ENCODE results near the gene RNF133.
"Not testable (repeated sequence)": the region's sequence is repeated elsewhere in the genome, so short reads cannot be mapped to it uniquely, and the experiment has no call there.

RNF133 gene

DNA sequence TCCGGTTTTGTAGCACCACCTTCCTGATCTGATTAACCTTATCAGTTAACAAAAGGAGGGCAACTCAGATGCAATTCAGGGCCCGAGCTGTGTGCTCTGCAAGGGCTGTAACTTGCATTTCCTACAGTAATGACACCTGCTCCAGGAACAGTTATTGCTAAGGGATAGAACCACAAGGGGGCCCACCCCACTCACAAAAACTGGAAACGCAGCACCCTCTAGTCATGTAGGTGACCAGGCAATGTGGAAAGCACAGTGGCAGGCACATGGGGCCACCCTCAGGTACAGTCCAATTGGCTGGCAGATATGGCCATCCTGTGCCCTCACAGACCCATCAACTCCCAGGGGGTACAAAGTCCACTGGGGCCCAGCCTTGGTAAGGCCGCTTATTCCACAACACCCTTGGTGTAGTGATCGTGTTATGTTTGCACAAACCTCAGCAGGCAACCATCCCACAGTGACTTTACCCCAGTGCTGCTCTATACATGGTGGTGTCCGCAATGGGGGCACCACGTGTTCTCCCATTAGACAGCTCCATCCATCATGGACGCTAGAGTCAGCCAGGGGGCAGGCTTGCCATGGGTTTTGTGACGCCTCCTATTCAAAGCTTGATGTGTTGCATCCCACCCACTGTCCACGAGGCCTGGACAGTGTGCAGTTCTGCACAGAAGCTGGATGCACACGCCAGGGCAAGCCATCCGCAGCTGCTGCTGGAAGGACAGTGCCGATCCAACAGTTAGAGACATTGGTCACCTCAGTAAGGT lies 9.4 kb downstream of the RNF133 start:
- DNase-seq, result no peak

DNA sequence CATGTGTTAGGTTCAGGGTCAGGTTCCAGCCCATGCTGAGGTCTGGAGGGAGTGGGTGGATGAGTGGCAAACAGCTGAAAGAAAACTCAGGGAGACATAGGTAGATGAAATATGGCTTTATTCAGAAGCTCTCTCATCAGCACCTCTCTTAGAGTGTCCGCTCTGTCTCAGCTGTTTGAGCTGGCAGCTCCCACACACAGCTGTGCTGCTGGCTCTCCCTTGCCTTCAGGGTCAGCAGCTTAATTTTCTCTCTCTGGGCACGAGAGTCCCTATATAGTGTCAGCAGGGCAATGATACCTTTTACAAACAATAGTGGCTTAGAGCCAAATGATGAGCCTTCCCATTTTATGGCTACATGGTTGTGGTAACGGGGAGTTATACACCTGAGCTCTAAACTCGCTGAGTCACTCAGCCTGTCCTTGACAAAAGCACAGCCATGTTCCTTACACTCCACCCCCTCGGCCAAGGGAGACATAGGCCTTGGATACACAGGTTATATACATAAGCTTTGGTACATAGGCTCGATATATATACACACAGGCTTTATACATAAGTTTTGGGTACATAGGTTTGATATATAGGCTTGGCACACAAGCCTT lies 10.4 kb downstream of the RNF133 start:
- no peak for DNase-seq

- DNase-seq, result no peak
Measured at GRCh38 chr7:122686360-122686878, 12.5 kb downstream of the RNF133 start.

GRCh38 chr7:122684504-122684903 lies 14.4 kb downstream of the RNF133 start:
- DNase-seq, result no peak

DNA sequence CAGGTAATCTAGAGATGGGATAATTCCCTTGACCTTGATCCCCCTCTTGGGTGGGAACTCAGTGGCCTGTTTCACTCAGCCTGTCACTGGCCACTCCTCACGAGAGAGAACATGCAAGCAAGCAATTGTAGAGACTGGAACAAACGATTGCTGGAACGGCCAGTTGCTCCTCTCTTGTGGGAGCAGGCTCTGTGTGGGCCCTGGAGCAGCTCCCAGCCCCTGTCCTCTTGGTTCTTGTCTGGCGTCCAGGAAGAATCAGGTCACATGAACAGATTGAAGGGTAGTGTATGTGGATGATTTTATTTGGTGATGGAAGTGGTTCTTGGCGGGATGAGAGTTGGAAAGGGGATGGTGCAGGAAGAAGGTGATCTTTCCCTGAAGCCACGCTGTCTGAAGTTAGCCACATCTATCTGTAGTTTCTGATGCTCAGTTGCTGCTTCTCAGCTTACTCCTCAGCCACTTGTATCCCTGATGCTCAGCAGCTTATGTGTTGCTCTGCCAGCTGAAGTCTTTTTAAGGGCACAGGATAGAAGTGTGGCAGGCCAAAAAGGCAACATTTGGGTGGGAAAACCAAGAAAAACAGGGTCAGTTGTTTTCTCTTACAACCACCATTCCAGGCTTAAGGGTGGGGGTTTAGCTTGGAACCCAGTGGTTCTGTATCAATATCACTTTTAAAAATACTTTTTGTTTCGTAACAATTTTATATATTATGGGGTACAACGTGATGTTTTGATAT lies 15.9 kb downstream of the RNF133 start:
- DNase-seq, result no peak

GRCh38 chr7:122681186-122681585 lies 17.7 kb downstream of the RNF133 start:
- not testable (repeated sequence) for DNase-seq

DNA sequence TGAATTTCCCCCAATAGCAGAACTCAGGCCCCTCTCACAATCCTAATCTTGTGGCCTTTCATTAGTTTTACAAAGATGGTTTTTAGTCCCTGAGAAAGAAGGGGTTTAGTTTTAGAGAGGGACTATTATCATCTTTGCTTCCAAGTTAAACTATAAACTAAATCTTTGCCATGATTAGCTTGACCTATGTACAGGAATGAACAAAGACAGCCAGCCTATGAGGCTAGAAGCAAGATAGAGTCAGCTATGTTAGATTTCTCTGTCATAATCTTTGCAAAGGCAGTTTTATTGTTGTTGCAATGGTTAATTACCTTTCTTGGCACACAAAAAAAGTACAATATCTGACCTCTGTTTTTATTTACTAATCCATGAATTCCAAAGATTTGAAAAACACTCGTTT lies 19.1 kb downstream of the RNF133 start:
- DNase-seq, result no peak

GRCh38 chr7:122679269-122679709 lies 19.6 kb downstream of the RNF133 start:
- not testable (repeated sequence) for DNase-seq

- no peak for DNase-seq
Measured at GRCh38 chr7:122677149-122677548, 21.8 kb downstream of the RNF133 start.

DNA sequence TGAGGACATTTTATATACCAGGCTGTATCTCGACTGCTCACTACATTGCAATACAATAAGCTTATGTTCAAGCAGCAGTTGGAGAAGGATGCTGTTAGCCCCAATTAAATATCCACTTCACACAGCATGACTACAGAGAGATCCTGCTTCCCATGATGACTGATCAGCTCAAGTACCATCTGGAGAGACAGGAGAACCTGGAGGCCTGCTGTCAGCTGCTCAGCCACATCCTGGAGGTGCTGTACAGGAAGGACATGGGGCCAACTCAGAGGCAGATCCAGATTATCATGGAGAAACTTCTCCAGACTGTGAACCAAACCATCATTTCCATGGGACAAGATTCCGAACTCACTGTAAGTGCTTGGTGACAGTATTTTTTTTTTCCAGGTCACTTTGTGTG lies 22.5 kb downstream of the RNF133 start:
- no peak for DNase-seq

DNA sequence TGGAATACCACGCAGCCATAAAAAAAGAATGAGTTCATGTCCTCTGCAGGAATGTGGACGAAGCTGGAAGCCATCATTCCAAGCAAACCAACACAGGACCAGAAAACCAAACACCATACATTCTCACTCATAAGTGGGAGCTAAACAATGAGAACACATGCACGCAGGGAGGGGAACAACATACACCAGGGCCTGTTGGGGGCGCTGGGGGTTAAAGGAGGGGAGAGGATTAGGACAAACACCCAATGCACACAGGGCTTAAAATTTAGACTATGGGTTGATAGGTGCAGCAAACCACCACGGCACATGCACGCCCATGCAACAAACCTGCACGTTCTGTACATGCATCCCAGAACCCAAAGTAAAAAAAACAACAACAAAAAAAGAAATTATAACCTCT lies 23.3 kb downstream of the RNF133 start:
- no peak for DNase-seq

- DNase-seq, result no peak
Measured at GRCh38 chr7:122675011-122675410, 23.9 kb downstream of the RNF133 start.

DNA sequence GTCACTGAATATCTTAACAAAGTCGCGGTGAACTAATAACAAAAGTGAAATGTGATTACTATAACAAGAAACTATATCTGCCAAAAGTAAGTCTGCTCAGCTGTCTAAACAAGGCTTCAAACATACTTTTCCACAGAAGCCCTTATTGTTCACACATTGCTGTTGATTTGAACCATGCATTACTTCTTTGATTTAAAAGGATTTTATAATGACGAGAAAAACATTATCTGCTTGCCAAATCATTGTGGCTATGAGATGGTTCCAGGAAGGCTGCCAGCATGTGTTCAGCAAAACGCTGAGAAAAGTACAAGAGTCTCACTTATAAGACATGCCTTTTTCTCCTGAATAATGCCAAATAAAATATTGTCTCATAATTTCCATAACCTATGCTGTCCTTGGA lies 24.4 kb downstream of the RNF133 start:
- no peak for DNase-seq

DNA sequence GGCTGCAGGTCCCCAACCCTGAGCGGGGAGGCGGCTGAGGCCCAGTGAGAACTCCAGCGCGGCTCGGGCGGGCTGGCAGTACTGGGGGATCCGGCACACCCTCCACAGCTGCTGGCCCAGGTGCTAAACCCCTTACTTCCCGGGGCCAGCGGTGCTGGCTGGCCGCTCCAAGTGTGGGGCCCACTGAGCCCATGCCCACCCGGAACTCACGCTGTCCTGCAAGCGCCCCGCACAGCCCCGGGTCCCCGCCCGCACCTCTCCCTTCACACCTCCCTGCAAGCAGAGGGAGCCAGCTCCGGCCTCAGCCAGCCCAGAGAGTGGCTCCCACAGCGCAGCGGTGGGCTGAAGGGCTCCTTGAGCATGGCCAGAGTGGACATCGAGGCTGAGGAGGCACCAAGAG lies 25.0 kb downstream of the RNF133 start:
- no peak for DNase-seq

GRCh38 chr7:122672536-122672935 lies 26.4 kb downstream of the RNF133 start:
- DNase-seq, result no peak

GRCh38 chr7:122663733-122664132 lies 35.2 kb downstream of the RNF133 start:
- DNase-seq, result no peak

GRCh38 chr7:122658856-122659255 lies 40.1 kb downstream of the RNF133 start:
- DNase-seq, result no peak

DNA sequence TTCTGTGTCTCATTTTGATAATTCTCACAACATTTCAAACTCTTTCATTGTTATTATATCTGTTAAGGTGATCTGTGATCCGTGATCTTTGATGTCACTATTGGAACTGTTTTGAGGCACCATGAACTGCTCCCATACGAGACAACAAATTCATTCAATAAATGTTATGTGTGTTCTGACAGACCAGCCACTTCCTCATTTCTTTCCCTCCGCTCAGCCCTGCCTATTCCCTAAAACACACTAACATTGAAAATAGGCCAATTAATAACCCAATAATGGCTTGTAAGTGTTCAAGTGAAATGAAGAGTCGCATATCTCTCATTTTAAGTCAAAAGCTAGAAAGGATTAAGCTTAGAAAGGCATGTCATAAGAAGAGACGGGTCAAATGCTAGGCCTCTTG lies 45.2 kb downstream of the RNF133 start:
- DNase-seq, result no peak

DNA sequence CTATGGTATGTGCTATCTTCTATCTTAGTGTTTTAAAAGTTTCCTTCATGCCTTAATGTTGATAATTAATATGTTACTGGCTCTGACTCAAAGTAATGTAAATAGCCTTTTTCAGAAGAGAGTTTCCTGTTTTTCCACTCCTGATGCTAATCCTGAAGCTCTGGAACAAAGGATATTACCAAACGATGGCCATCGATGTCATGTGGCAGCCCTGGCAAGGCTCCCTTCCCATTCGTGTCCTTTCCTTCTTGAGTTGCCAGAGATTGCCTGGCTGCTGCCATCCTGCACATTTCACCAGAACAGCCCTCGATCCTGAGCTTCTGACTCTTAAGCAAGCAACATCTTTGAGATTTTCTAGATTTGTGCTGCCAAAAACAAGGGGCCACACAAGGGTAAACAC lies 46.0 kb downstream of the RNF133 start:
- no peak for DNase-seq

DNA sequence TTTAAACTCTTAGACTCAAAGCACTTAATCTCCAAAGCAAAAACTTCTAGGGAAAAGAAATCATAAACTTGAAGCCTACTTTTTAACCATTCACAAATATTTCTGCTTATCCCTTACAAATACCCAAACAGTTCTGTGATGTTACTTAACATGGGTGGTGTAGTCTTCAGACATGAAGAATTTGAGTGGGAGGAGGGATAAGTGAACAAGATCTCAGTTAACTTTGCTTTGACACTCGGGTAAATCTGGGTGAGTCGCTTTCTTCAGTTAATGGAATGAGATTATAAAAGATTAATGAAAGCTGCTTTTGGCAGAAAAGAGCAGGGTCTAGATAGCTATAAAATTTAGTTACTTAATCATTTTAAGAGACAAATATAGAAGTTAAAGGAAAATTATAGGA lies 47.5 kb downstream of the RNF133 start:
- no peak for DNase-seq

Measured in central memory CD4-positive, alpha-beta T cell (primary cell).